OCI-LY1 (cell line): ENCODE results near the gene SRCIN1.
"Not testable (repeated sequence)": the region's sequence is repeated elsewhere in the genome, so short reads cannot be mapped to it uniquely, and the experiment has no call there.

Experiments used
- H2AFZ ChIP-seq: fragments of 200-600 bp; sonication (generic), shearing (Covaris generic); 2 replicates; pipeline ENCODE4 v1.6.0; 2014; ENCODE audit warnings: antibody characterized with exemption, mild to moderate bottlenecking, low read length
- H3F3A ChIP-seq: fragments of 200-600 bp; sonication (generic), shearing (Covaris generic); 2 replicates; pipeline ENCODE4 v1.6.0; 2014; ENCODE audit warnings: mild to moderate bottlenecking, antibody characterized with exemption, low read length, moderate library complexity; ENCODE audit not compliant: insufficient read depth
- H3K27ac ChIP-seq: fragments of 200-600 bp; sonication (generic); 2 replicates; pipeline ENCODE4 v1.5.1; 2014; ENCODE audit warnings: low read length, mixed run types, mild to moderate bottlenecking, low read depth; ENCODE audit not compliant: poor library complexity, severe bottlenecking
- H3K27me3 ChIP-seq: fragments of 200-600 bp; sonication (generic); 2 replicates; pipeline ENCODE4 v1.6.0; 2014; ENCODE audit warnings: antibody characterized with exemption, mild to moderate bottlenecking, low read length, moderate library complexity; ENCODE audit not compliant: insufficient read depth
- H3K36me3 ChIP-seq: fragments of 200-600 bp; sonication (generic); 2 replicates; pipeline ENCODE4 v1.6.1; 2014; ENCODE audit warnings: mild to moderate bottlenecking, antibody characterized with exemption, low read length, moderate library complexity, mixed read lengths; ENCODE audit not compliant: insufficient read depth
- H3K4me1 ChIP-seq: fragments of 200-600 bp; sonication (generic); 2 replicates; pipeline ENCODE4 v1.5.1; 2014; ENCODE audit warnings: mild to moderate bottlenecking, low read length, moderate library complexity; ENCODE audit not compliant: insufficient read depth, severe bottlenecking
- H3K4me2 ChIP-seq: fragments of 200-600 bp; sonication (generic), shearing (Covaris generic); 2 replicates; pipeline ENCODE4 v1.6.1; 2014; ENCODE audit warnings: low read length
- H3K4me3 ChIP-seq: fragments of 200-600 bp; sonication (generic); 2 replicates; pipeline ENCODE4 v1.5.1; 2014; ENCODE audit warnings: low read length, low read depth, mild to moderate bottlenecking, mixed read lengths; ENCODE audit not compliant: poor library complexity, severe bottlenecking
- H3K79me2 ChIP-seq: fragments of 200-600 bp; shearing (Covaris generic); 2 replicates; pipeline ENCODE4 v1.6.1; 2016; ENCODE audit warnings: mixed run types, low read length, mixed read lengths; ENCODE audit not compliant: insufficient read depth
- H3K9ac ChIP-seq: fragments of 200-600 bp; sonication (generic), shearing (Covaris generic); 2 replicates; pipeline ENCODE4 v1.6.1; 2014; ENCODE audit warnings: mild to moderate bottlenecking, low read length, mixed read lengths
- H3K9me2 ChIP-seq: fragments of 200-600 bp; sonication (generic), shearing (Covaris generic); 2 replicates; pipeline ENCODE4 v1.6.1; 2014; ENCODE audit warnings: low read depth, mild to moderate bottlenecking, low read length, mixed read lengths
- H3K9me3 ChIP-seq: fragments of 200-600 bp; shearing (Covaris generic); 2 replicates; pipeline ENCODE4 v1.6.1; 2014; ENCODE audit warnings: low read length, mixed read lengths
- H4K20me1 ChIP-seq: fragments of 200-600 bp; sonication (generic), shearing (Covaris generic); 2 replicates; pipeline ENCODE4 v1.6.0; 2016; ENCODE audit warnings: mild to moderate bottlenecking, low read length; ENCODE audit not compliant: insufficient read depth
- EZH2 ChIP-seq: fragments of 200-600 bp; sonication (generic), shearing (Covaris generic); IDR thresholded peaks from 2 replicates; pipeline ENCODE4 v1.8.0; 2017; ENCODE audit warnings: borderline replicate concordance, mixed run types, mild to moderate bottlenecking, antibody characterized with exemption, low read length, moderate library complexity, mixed read lengths
- TF ChIP-seq, protein P1 (sequence below): fragments of 200-600 bp; sonication (generic), shearing (Covaris generic); IDR thresholded peaks from 2 replicates; pipeline ENCODE4 v1.5.1; 2017; ENCODE audit warnings: mild to moderate bottlenecking, antibody characterized with exemption, low read length, moderate library complexity, mixed read lengths

The SRCIN1 gene

DNA sequence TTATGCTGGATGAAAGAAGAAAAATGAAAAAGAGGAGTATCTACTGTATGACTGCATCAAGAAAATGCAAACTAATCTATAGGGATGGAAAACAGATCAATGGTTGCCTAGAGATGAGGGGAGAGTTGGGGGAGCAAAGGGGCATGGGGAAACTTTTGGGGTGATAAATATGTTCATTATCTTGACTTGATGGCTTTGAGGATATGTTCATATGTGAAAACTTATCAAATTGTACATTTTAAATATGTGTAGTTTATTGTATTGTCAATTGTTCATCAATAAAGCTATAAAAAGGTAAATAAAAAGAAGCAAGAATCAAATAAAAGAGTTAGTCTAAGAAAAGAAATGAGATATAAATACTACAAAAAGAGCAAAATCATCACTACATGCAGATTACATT, 19.7 kb upstream of the SRCIN1 start:
- TF ChIP-seq, protein P1, sequence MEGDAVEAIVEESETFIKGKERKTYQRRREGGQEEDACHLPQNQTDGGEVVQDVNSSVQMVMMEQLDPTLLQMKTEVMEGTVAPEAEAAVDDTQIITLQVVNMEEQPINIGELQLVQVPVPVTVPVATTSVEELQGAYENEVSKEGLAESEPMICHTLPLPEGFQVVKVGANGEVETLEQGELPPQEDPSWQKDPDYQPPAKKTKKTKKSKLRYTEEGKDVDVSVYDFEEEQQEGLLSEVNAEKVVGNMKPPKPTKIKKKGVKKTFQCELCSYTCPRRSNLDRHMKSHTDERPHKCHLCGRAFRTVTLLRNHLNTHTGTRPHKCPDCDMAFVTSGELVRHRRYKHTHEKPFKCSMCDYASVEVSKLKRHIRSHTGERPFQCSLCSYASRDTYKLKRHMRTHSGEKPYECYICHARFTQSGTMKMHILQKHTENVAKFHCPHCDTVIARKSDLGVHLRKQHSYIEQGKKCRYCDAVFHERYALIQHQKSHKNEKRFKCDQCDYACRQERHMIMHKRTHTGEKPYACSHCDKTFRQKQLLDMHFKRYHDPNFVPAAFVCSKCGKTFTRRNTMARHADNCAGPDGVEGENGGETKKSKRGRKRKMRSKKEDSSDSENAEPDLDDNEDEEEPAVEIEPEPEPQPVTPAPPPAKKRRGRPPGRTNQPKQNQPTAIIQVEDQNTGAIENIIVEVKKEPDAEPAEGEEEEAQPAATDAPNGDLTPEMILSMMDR: no peak
- Histone ChIP-seq H3F3A (no peaks in the 10 kb centered on the region), H3K4me3 (no peak overlapping the region), H3K9ac (no peak overlapping the region), H4K20me1 (no peaks in the 10 kb centered on the region), H3K9me3 (no peaks in the 10 kb centered on the region), H3K27ac (no peak overlapping the region), H3K36me3 (no peaks in the 10 kb centered on the region), H2AFZ (no peak overlapping the region), H3K9me2 (no peaks in the 10 kb centered on the region), H3K27me3 (peaks cover 7% of the 10 kb centered on the region; the same call in 1 of the 2 replicates), H3K4me1 (no peaks in the 10 kb centered on the region), H3K79me2 (no peaks in the 10 kb centered on the region), H3K4me2 (no peak overlapping the region)

DNA sequence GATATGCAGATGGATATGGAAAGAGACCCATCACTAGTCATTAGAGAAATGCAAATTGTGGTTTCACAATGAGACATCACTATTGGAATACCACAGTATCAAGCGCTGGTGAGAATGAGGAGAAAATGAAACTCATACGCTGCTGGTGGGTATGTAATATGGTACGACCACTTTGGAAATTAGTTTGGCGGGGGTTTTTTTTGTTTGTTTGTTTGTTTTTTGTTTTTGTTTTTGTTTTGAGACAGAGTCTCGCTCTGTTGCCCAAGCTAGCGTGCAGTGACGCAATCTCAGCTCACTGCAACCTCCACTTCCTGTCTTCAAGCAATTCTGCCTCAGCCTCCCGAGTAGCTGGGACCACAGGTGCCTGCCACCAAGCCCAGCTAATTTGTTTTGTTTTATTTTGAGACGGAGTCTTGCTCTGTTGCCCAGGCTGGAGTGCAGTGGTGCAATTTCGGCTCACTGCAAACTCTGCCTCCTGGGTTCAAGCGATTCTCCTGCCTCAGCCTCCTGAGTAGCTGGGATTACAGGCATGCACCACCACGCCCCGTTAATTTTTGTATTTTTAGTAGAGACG, 19.1 kb upstream of the SRCIN1 start:
- not testable (repeated sequence) for H3K4me1 ChIP-seq, H3K9me3 ChIP-seq, H3K4me2 ChIP-seq, H3K27me3 ChIP-seq, H4K20me1 ChIP-seq, H3K79me2 ChIP-seq, H3K9ac ChIP-seq, H3K4me3 ChIP-seq, H2AFZ ChIP-seq, H3K36me3 ChIP-seq, H3K27ac ChIP-seq, H3K9me2 ChIP-seq, H3F3A ChIP-seq

DNA sequence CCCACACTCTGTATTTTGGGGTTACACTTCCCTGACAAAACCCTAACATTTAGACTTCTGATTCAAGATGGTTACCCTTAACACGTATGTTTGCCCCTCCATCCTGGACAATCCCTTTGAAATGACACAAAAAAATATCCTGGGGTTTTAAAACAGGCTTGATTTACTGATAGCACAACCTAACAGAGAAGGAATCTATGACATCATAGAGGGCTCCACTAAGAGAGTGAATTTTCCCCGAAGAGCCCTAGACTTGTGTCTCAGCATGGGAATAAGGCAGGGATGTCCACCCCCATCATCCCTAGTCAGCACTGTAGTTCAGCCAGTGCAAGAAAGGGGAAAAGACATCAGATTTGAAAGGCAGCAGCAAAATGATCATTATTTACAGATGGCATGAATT, 15.8 kb upstream of the SRCIN1 start:
- TF ChIP-seq, protein P1: no peak
- Histone ChIP-seq H3K27me3 (peaks cover 7% of the 10 kb centered on the region; the same call in 1 of the 2 replicates), H3K4me2 (no peak overlapping the region), H2AFZ (no peak overlapping the region), H3K9me2 (no peaks in the 10 kb centered on the region), H3K79me2 (no peaks in the 10 kb centered on the region), H3K9me3 (no peaks in the 10 kb centered on the region), H3K4me3 (no peak overlapping the region), H3K4me1 (no peaks in the 10 kb centered on the region), H3K9ac (no peak overlapping the region), H3K36me3 (no peaks in the 10 kb centered on the region), H3K27ac (no peak overlapping the region), H4K20me1 (no peaks in the 10 kb centered on the region), H3F3A (no peaks in the 10 kb centered on the region)

DNA sequence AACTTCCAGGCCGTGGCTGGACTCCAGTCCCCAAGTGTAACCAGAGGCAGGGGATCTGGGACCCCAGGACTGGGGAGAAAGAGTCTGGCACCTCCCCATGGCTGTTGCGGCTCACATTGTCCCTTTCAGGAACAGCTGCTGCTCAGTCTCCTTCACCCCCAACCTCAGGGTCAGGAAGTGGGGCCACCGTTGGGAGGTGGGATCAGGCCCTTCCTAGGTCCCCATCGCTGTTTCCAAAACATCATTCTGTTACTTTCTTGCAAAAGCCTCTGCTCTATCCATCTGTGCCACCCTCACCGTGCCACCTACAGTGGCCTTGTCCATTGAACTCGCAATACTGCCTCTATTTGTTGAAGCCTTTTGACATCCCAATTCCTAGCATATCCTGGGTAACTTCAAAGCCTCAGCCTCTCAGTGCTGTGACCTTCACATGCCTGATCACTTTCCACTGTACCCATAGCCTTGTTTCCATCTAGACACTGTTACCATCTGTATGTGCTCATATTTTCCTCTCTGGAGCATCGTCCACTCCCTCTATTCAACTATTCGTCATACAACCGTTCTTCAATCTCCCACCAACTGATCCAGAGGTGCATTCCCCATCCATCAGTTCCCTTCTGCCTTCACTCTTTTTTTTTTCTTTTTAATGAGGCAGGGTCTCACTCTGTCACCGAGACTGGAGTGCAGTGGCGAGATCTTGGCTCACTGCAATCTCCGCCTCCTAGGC, 15.0 kb upstream of the SRCIN1 start:
- Histone ChIP-seq H3F3A (no peaks in the 10 kb centered on the region), H3K9me3 (no peaks in the 10 kb centered on the region), H4K20me1 (no peaks in the 10 kb centered on the region), H3K79me2 (no peaks in the 10 kb centered on the region), H3K4me1 (no peaks in the 10 kb centered on the region), H3K4me2 (no peak overlapping the region), H2AFZ (no peak overlapping the region), H3K36me3 (no peaks in the 10 kb centered on the region), H3K4me3 (no peak overlapping the region), H3K27me3 (peaks cover 7% of the 10 kb centered on the region; the same call in 1 of the 2 replicates), H3K9me2 (no peaks in the 10 kb centered on the region), H3K9ac (no peak overlapping the region), H3K27ac (no peak overlapping the region)
- TF ChIP-seq EZH2: no peak
